Trophoblast cell (in vitro differentiated cells and primary cell): Measurements from ENCODE around the gene CRISPLD2.

Experiments
- DNase-seq, 2 donors: peaks; one replicate each; pipeline ENCODE4 v3.0.0-alpha.2; 2016
- H2AFZ ChIP-seq: 2 replicates; pipeline ENCODE4 v1.6.1; 2013; ENCODE audit warnings: low read length, moderate library complexity, mild to moderate bottlenecking; ENCODE audit not compliant: insufficient read depth, poor library complexity
- H2AK5ac ChIP-seq: 2 replicates; pipeline ENCODE4 v1.6.1; 2013; ENCODE audit warnings: mild to moderate bottlenecking, low read length
- H2BK120ac ChIP-seq: 2 replicates; pipeline ENCODE4 v1.6.1; 2013; ENCODE audit warnings: low read length, mild to moderate bottlenecking, moderate library complexity; ENCODE audit not compliant: insufficient read depth, poor library complexity
- H2BK12ac ChIP-seq: 2 replicates; pipeline ENCODE4 v1.6.1; 2013; ENCODE audit warnings: mild to moderate bottlenecking, low read length, moderate library complexity
- H2BK5ac ChIP-seq: 2 replicates; pipeline ENCODE4 v1.6.1; 2013; ENCODE audit warnings: low read length, low read depth, moderate library complexity, mild to moderate bottlenecking; ENCODE audit not compliant: poor library complexity
- H3K14ac ChIP-seq: 2 replicates; pipeline ENCODE4 v1.6.1; 2013; ENCODE audit warnings: mild to moderate bottlenecking, low read length
- H3K18ac ChIP-seq: 2 replicates; pipeline ENCODE4 v1.6.1; 2013; ENCODE audit warnings: mild to moderate bottlenecking, low read length
- H3K23ac ChIP-seq: 2 replicates; pipeline ENCODE4 v1.6.1; 2013; ENCODE audit warnings: low read length
- H3K27ac ChIP-seq: 2 replicates; pipeline ENCODE4 v1.5.1; 2013; ENCODE audit warnings: low read depth, mild to moderate bottlenecking, inconsistent platforms, low read length, moderate library complexity
- H3K27me3 ChIP-seq: 2 replicates; pipeline ENCODE4 v1.6.1; 2013; ENCODE audit warnings: inconsistent platforms, mild to moderate bottlenecking, low read length, moderate library complexity; ENCODE audit not compliant: insufficient read depth
- H3K36me3 ChIP-seq, 2 experiments: 1 replicate in 1 of 2; 2 replicates in 1 of 2; pipeline ENCODE4 v1.6.1; 2013; ENCODE audit warnings: low read length in 2 of 2, mild to moderate bottlenecking in 2 of 2, moderate library complexity in 1 of 2; ENCODE audit not compliant: insufficient read depth in 2 of 2, control insufficient read depth in 1 of 2
- H3K4ac ChIP-seq: 2 replicates; pipeline ENCODE4 v1.6.1; 2013; ENCODE audit warnings: low read depth, mild to moderate bottlenecking, low read length, moderate library complexity
- H3K4me1 ChIP-seq, 2 experiments: 1 replicate in 1 of 2; 2 replicates in 1 of 2; pipeline ENCODE4 v1.6.1; 2013; ENCODE audit warnings: low read length in 2 of 2, mild to moderate bottlenecking in 2 of 2, moderate library complexity in 1 of 2; ENCODE audit not compliant: insufficient read depth in 2 of 2, control insufficient read depth in 1 of 2
- H3K4me2 ChIP-seq: 2 replicates; pipeline ENCODE4 v1.6.1; 2013; ENCODE audit warnings: inconsistent platforms, mild to moderate bottlenecking, low read length, moderate library complexity
- H3K4me3 ChIP-seq: 2 replicates; pipeline ENCODE4 v1.5.1; 2013; ENCODE audit warnings: mild to moderate bottlenecking, low read depth, low read length, inconsistent platforms
- H3K79me1 ChIP-seq: one replicate; pipeline ENCODE4 v1.6.1; 2013; ENCODE audit warnings: low read length
- H3K79me2 ChIP-seq: 2 replicates; pipeline ENCODE4 v1.6.1; 2013; ENCODE audit warnings: low read length, mild to moderate bottlenecking; ENCODE audit not compliant: control insufficient read depth, insufficient read depth, poor library complexity
- H3K9ac ChIP-seq: 2 replicates; pipeline ENCODE4 v1.6.1; 2013; ENCODE audit warnings: mild to moderate bottlenecking, low read length
- H3K9me3 ChIP-seq: 2 replicates; pipeline ENCODE4 v1.6.1; 2013; ENCODE audit warnings: low read depth, mild to moderate bottlenecking, control low read depth, inconsistent platforms, low read length; ENCODE audit not compliant: insufficient read depth
- H4K12ac ChIP-seq: 2 replicates; pipeline ENCODE4 v1.6.1; 2013; ENCODE audit warnings: low read depth, mild to moderate bottlenecking, low read length, moderate library complexity
- H4K8ac ChIP-seq: 2 replicates; pipeline ENCODE4 v1.6.1; 2013; ENCODE audit warnings: low read depth, mild to moderate bottlenecking, low read length, moderate library complexity
- H4K91ac ChIP-seq: one replicate; pipeline ENCODE4 v1.6.1; 2013; ENCODE audit warnings: low read depth, mild to moderate bottlenecking, low read length, moderate library complexity
- WGBS: extraction: QIAGEN DNeasy Blood & Tissue Kit; methylation state at CpG from one replicate; pipeline ENCODE4 v1.1.7; 2013; ENCODE audit warnings: missing lambda C conversion rate; ENCODE audit not compliant: insufficient read length, insufficient coverage; ENCODE audit errors: extremely low coverage; 5-methylcytosine and 5-hydroxymethylcytosine counted together

The CRISPLD2 gene

GRCh38 chr16:84836234-84836647 is 16.5 kb downstream of the CRISPLD2 start:
- no CpG with 5 or more reads among the region's 16 CpGs for WGBS

GRCh38 chr16:84836967-84837366 is 17.2 kb downstream of the CRISPLD2 start:
- no peak overlapping the region for H4K8ac ChIP-seq
- H3K9ac ChIP-seq, result no peak overlapping the region
- H4K91ac ChIP-seq, result peak overlapping the region; percentile 3
- H3K36me3 ChIP-seq, result peaks cover 46 to 53% of the 10 kb centered on the region in 2 experiments
- no peak overlapping the region for H3K4me2 ChIP-seq
- H3K27me3 ChIP-seq, result no peaks in the 10 kb centered on the region
- no peak overlapping the region for H3K27ac ChIP-seq
- peak overlapping the region; percentile 32 for H2BK12ac ChIP-seq
- H2BK120ac ChIP-seq, result peak overlapping the region; percentile 28
- H3K9me3 ChIP-seq, result no peaks in the 10 kb centered on the region
- peaks cover 31% of the 10 kb centered on the region for H3K79me1 ChIP-seq
- no peak overlapping the region for H2AK5ac ChIP-seq
- DNase-seq, result no peak
- H2BK5ac ChIP-seq, result no peak overlapping the region
- peak overlapping the region; percentile 16 for H3K4ac ChIP-seq
- peaks cover 54 to 62% of the 10 kb centered on the region in 2 experiments for H3K4me1 ChIP-seq
- H3K14ac ChIP-seq, result peak overlapping the region; percentile 15
- H3K23ac ChIP-seq, result no peak overlapping the region
- no CpG with 5 or more reads among the region's 12 CpGs for WGBS
- no peak overlapping the region for H3K4me3 ChIP-seq
- H2AFZ ChIP-seq, result no peak overlapping the region
- peak overlapping the region; percentile 69 for H3K18ac ChIP-seq
- H4K12ac ChIP-seq, result no peak overlapping the region
- peaks cover 3% of the 10 kb centered on the region for H3K79me2 ChIP-seq

More at GRCh38 chr16:84836234-84836647, 16.5 kb downstream of the CRISPLD2 start:
- H3K4me2 ChIP-seq, result no peak overlapping the region
- no peak overlapping the region for H3K4ac ChIP-seq
- H4K91ac ChIP-seq, result no peak overlapping the region
- no peak overlapping the region for H3K4me3 ChIP-seq
- no peak overlapping the region for H2AK5ac ChIP-seq
- no peak overlapping the region for H3K23ac ChIP-seq
- H2BK12ac ChIP-seq, result no peak overlapping the region
- H3K18ac ChIP-seq, result no peak overlapping the region
- peaks cover 53 to 61% of the 10 kb centered on the region in 2 experiments for H3K4me1 ChIP-seq
- no peaks in the 10 kb centered on the region for H3K9me3 ChIP-seq
- peak in 1 of 2 donors; percentile 94 for DNase-seq
- no peak overlapping the region for H2BK120ac ChIP-seq
- H3K27ac ChIP-seq, result peak overlapping the region; percentile 12
- peaks cover 27% of the 10 kb centered on the region for H3K79me1 ChIP-seq
- H4K12ac ChIP-seq, result no peak overlapping the region
- peaks cover 49 to 54% of the 10 kb centered on the region in 2 experiments for H3K36me3 ChIP-seq
- H3K27me3 ChIP-seq, result no peaks in the 10 kb centered on the region
- H4K8ac ChIP-seq, result no peak overlapping the region
- peaks cover 3% of the 10 kb centered on the region for H3K79me2 ChIP-seq
- no peak overlapping the region for H2AFZ ChIP-seq
- H3K9ac ChIP-seq, result no peak overlapping the region
- no peak overlapping the region for H2BK5ac ChIP-seq
- H3K14ac ChIP-seq, result no peak overlapping the region

GRCh38 chr16:84838383-84838948 is 18.7 kb downstream of the CRISPLD2 start:
- Histone ChIP-seq H3K27ac (no peak overlapping the region), H3K27me3 (no peaks in the 10 kb centered on the region), H3K14ac (no peak overlapping the region), H3K4me3 (no peak overlapping the region), H3K23ac (no peak overlapping the region), H3K4me2 (no peak overlapping the region), H3K18ac (peak overlapping the region; percentile 23), H4K8ac (no peak overlapping the region), H3K79me2 (peaks cover 8% of the 10 kb centered on the region), H3K4me1 (peaks cover 54 to 63% of the 10 kb centered on the region in 2 experiments), H3K9ac (no peak overlapping the region), H2AK5ac (no peak overlapping the region), H2AFZ (no peak overlapping the region), H4K91ac (no peak overlapping the region), H3K79me1 (peaks cover 32% of the 10 kb centered on the region), H2BK120ac (peak overlapping the region; percentile 15), H3K4ac (no peak overlapping the region), H2BK5ac (no peak overlapping the region), H3K36me3 (peaks cover 46 to 55% of the 10 kb centered on the region in 2 experiments), H2BK12ac (no peak overlapping the region), H3K9me3 (no peaks in the 10 kb centered on the region), H4K12ac (no peak overlapping the region)
- no peak for DNase-seq
- WGBS, result no CpG with 5 or more reads among the region's 19 CpGs

- Histone ChIP-seq H4K8ac (no peak overlapping the region), H3K79me2 (peaks cover 7% of the 10 kb centered on the region), H2AFZ (no peak overlapping the region), H3K27me3 (no peaks in the 10 kb centered on the region), H2BK5ac (no peak overlapping the region), H3K4me1 (peaks cover 52 to 62% of the 10 kb centered on the region in 2 experiments), H3K18ac (no peak overlapping the region), H2BK120ac (no peak overlapping the region), H3K23ac (no peak overlapping the region), H2BK12ac (peak overlapping the region; percentile 23), H3K9me3 (no peaks in the 10 kb centered on the region), H3K9ac (no peak overlapping the region), H3K14ac (no peak overlapping the region), H3K4me2 (no peak overlapping the region), H3K36me3 (peaks cover 51 to 60% of the 10 kb centered on the region in 2 experiments), H3K27ac (no peak overlapping the region), H4K12ac (no peak overlapping the region), H3K79me1 (peaks cover 27% of the 10 kb centered on the region), H2AK5ac (no peak overlapping the region), H3K4me3 (no peak overlapping the region), H4K91ac (no peak overlapping the region), H3K4ac (no peak overlapping the region)
- WGBS, result no CpG with 5 or more reads among the region's 7 CpGs
- no peak for DNase-seq
Observed at GRCh38 chr16:84839054-84839453, 19.3 kb downstream of the CRISPLD2 start.
